CD4-positive, alpha-beta T cell treated with Interleukin-6 for 4 hours (primary cell): Measurements from ENCODE around the gene CCDC178.
"Not testable (repeated sequence)": the region's sequence is repeated elsewhere in the genome, so short reads cannot be mapped to it uniquely, and the experiment has no call there.

Experiments used
- DNase-seq: peaks from one replicate; pipeline ENCODE4 v3.0.0-alpha.2; 2020; ENCODE audit warnings: mixed read lengths

Gene CCDC178

GRCh38 chr18:33440060-33441043, at the start of gene CCDC178:
TSS of gene CCDC178 (minus strand) at chr18:33440721. CDS start at chr18:33412088, 28,633 bp downstream.
- DNase-seq, result no peak

- no peak for DNase-seq
Observed at GRCh38 chr18:33483908-33484307, 43.4 kb upstream of the CCDC178 start.

GRCh38 chr18:33472509-33472908, 32.0 kb upstream of the CCDC178 start:
- no peak for DNase-seq

- DNase-seq, result no peak
Observed at GRCh38 chr18:33470216-33470615, 29.7 kb upstream of the CCDC178 start.

GRCh38 chr18:33469699-33470098, 29.2 kb upstream of the CCDC178 start:
- DNase-seq, result no peak

- DNase-seq, result no peak
Observed at GRCh38 chr18:33467531-33467930, 27.0 kb upstream of the CCDC178 start.

GRCh38 chr18:33466822-33467221, 26.3 kb upstream of the CCDC178 start:
- no peak for DNase-seq

- no peak for DNase-seq
Observed at GRCh38 chr18:33460681-33461080, 20.2 kb upstream of the CCDC178 start.

- DNase-seq, result no peak
Observed at GRCh38 chr18:33459612-33460011, 19.1 kb upstream of the CCDC178 start.

GRCh38 chr18:33446604-33447003, 6.1 kb upstream of the CCDC178 start:
- DNase-seq, result no peak

GRCh38 chr18:33444709-33445108, 4.2 kb upstream of the CCDC178 start:
- DNase-seq, result no peak

- no peak for DNase-seq
Observed at GRCh38 chr18:33432857-33433256, 7.7 kb downstream of the CCDC178 start.

- DNase-seq, result no peak
Observed at GRCh38 chr18:33427549-33427948, 13.0 kb downstream of the CCDC178 start.

GRCh38 chr18:33424266-33424946, 16.1 kb downstream of the CCDC178 start:
- no peak for DNase-seq

GRCh38 chr18:33421225-33421624, 19.3 kb downstream of the CCDC178 start:
- no peak for DNase-seq

- no peak for DNase-seq
Observed at GRCh38 chr18:33404244-33404873, 36.2 kb downstream of the CCDC178 start.

GRCh38 chr18:33398939-33399338, 41.6 kb downstream of the CCDC178 start:
- not testable (repeated sequence) for DNase-seq

- no peak for DNase-seq
Observed at GRCh38 chr18:33375829-33376228, 64.7 kb downstream of the CCDC178 start.

GRCh38 chr18:33372442-33372841, 68.1 kb downstream of the CCDC178 start:
- DNase-seq, result no peak

GRCh38 chr18:33369711-33370449, 70.6 kb downstream of the CCDC178 start:
- no peak for DNase-seq

GRCh38 chr18:33356735-33357134, 83.8 kb downstream of the CCDC178 start:
- DNase-seq, result no peak

GRCh38 chr18:33355756-33356155, 84.8 kb downstream of the CCDC178 start:
- DNase-seq, result no peak

- DNase-seq, result no peak
Observed at GRCh38 chr18:33355263-33355662, 85.3 kb downstream of the CCDC178 start.
